HFF-Myc (cell line): ENCODE measurements around the gene SLC6A17.

Experiments
- DNase-seq: peaks from one replicate; pipeline ENCODE4 v3.0.0-alpha.2; 2011; ENCODE audit warnings: low read depth; ENCODE audit errors: extremely low read depth
- H3K4me3 ChIP-seq: replicated peaks from 2 replicates; pipeline ENCODE4 v1.5.1; 2011; ENCODE audit warnings: low read depth, mild to moderate bottlenecking, control low read depth, low read length
- CTCF ChIP-seq: IDR thresholded peaks from 2 replicates; pipeline ENCODE4 v1.5.1; 2012; ENCODE audit warnings: mild to moderate bottlenecking, low read depth, low read length, control low read depth; ENCODE audit errors: missing control alignments

SLC6A17 gene

GRCh38 chr1:110161165-110161564 lies 10.9 kb downstream of the SLC6A17 start:
- DNase-seq = no peak
- no peak overlapping the region for H3K4me3 ChIP-seq
- no peak for TF ChIP-seq CTCF

GRCh38 chr1:110161849-110162248 lies 11.6 kb downstream of the SLC6A17 start:
- no peak for DNase-seq
- no peak for TF ChIP-seq CTCF
- no peak overlapping the region for H3K4me3 ChIP-seq

GRCh38 chr1:110163591-110163990 lies 13.3 kb downstream of the SLC6A17 start:
- no peak for TF ChIP-seq CTCF
- no peak overlapping the region for H3K4me3 ChIP-seq
- no peak for DNase-seq

GRCh38 chr1:110164725-110165350 lies 14.5 kb downstream of the SLC6A17 start:
- TF ChIP-seq CTCF = no peak
- DNase-seq = no peak
- no peak overlapping the region for H3K4me3 ChIP-seq

- H3K4me3 ChIP-seq = no peak overlapping the region
- TF ChIP-seq CTCF = no peak
- no peak for DNase-seq
Observed at GRCh38 chr1:110165761-110166231, 15.5 kb downstream of the SLC6A17 start.

- H3K4me3 ChIP-seq = no peak overlapping the region
- TF ChIP-seq CTCF = no peak
- no peak for DNase-seq
Observed at GRCh38 chr1:110166861-110167260, 16.6 kb downstream of the SLC6A17 start.
